Stomach (tissue), 9 donors: ENCODE results near the gene ZFPM1. TPM values are rescaled to one million over a fixed set of nuclear protein-coding genes. Genes with fewer than 3 reads are reported as not detected.

Source experiments
- DNase-seq, 2 donors: peaks; one replicate each; pipeline versions ENCODE4 v3.0.0 to v3.0.0-alpha.2; 2013 to 2019
- H3K27ac ChIP-seq, 5 donors: fragments of 200-600 bp in 4 of 5; sonication (generic) in 4 of 5; one replicate each; pipeline ENCODE4 v1.5.1; 2013 to 2019; ENCODE audit warnings: mild to moderate bottlenecking in 1 of 5, moderate library complexity in 1 of 5
- H3K27me3 ChIP-seq, 3 donors: fragments of 200-600 bp; sonication (generic); one replicate each; pipeline ENCODE4 v1.5.1; 2017 to 2019; ENCODE audit warnings: mixed run types in 1 of 3
- H3K36me3 ChIP-seq, 4 donors: fragments of 200-600 bp; sonication (generic); 1 replicate in 3 of 4; 2 replicates in 1 of 4; pipeline ENCODE4 v1.5.1; 2016 to 2019
- H3K4me1 ChIP-seq, 4 donors: fragments of 200-600 bp; sonication (generic); one replicate each; pipeline ENCODE4 v1.5.1; 2016 to 2019
- H3K4me3 ChIP-seq, 4 donors: fragments of 200-600 bp; sonication (generic) in 3 of 4; one replicate each; pipeline ENCODE4 v1.5.1; 2016 to 2019; ENCODE audit warnings: mild to moderate bottlenecking in 1 of 4
- H3K9me3 ChIP-seq, 4 donors: fragments of 200-600 bp; sonication (generic); one replicate each; pipeline ENCODE4 v1.5.1; 2016 to 2019
- EP300 ChIP-seq: sonication (generic); formaldehyde crosslinking; IDR thresholded peaks from one replicate; pipeline ENCODE4 v1.6.1; 2017; ENCODE audit warnings: antibody characterized with exemption
- POLR2A ChIP-seq, 4 donors: fragments of 450-650 bp; IDR thresholded peaks; one replicate each; pipeline ENCODE4 v1.6.1; 2016; ENCODE audit warnings: antibody characterized with exemption in 4 of 4, control low read depth in 2 of 4, mild to moderate bottlenecking in 1 of 4, moderate library complexity in 1 of 4
- POLR2AphosphoS5 ChIP-seq, 3 donors: sonication (generic); formaldehyde crosslinking; IDR thresholded peaks; one replicate each; pipeline ENCODE4 v1.6.1; 2016; ENCODE audit warnings: antibody characterized with exemption in 3 of 3
- WGBS, 5 donors: extraction: QIAGEN DNeasy Blood & Tissue Kit in 3 of 5; methylation state at CpG; one replicate each; pipeline versions ENCODE4 v1.1.5 to v1.1.7; 2013 to 2018; 5-methylcytosine and 5-hydroxymethylcytosine counted together
- intact Hi-C: fragments of 100-400 bp; cut with DNase I; formaldehyde crosslinking; loops from one replicate; pipeline ENCODE4 v1.15.1; 2023; ENCODE audit warnings: low total_unique reads
- polyA plus RNA-seq, 3 donors: library from polyadenylated mRNA; stranded (reverse); fragments of 200-250 nt; gene quantifications; one replicate each; pipeline ENCODE4 v1.2.3, GENCODE V29; 2013
- total RNA-seq, 5 donors: library from RNA; depleted of rRNA; stranded (reverse); fragments of >200 nt; gene quantifications; one replicate each; pipeline versions ENCODE4 v1.1.0 to v1.2.3, GENCODE V29; 2014 to 2016
- TF ChIP-seq, protein P1 (sequence below), 7 experiments: fragments of 450-650 bp in 4 of 7; fragments of 200-600 bp in 3 of 7; sonication (generic) in 3 of 7; IDR thresholded peaks; one replicate each; pipeline ENCODE4 v1.5.1; 2016 to 2019; ENCODE audit warnings: antibody characterized with exemption in 7 of 7, control low read depth in 2 of 7, mild to moderate bottlenecking in 1 of 7
- donor health status: healthy with polysubstance abuse.
- donor health status: Bipolar disorder and iron deficiency.
- donor health status: healthy.

Gene ZFPM1
- total and polyA plus RNA-seq, 8 donors, result 3.9 to 85.7 (median 12.9) TPM

- TF ChIP-seq POLR2AphosphoS5 (IDR thresholded peaks at IDR 0.05) (no peak), POLR2A (IDR thresholded peaks at IDR 0.05) (no peak)
- TF ChIP-seq, protein P1, sequence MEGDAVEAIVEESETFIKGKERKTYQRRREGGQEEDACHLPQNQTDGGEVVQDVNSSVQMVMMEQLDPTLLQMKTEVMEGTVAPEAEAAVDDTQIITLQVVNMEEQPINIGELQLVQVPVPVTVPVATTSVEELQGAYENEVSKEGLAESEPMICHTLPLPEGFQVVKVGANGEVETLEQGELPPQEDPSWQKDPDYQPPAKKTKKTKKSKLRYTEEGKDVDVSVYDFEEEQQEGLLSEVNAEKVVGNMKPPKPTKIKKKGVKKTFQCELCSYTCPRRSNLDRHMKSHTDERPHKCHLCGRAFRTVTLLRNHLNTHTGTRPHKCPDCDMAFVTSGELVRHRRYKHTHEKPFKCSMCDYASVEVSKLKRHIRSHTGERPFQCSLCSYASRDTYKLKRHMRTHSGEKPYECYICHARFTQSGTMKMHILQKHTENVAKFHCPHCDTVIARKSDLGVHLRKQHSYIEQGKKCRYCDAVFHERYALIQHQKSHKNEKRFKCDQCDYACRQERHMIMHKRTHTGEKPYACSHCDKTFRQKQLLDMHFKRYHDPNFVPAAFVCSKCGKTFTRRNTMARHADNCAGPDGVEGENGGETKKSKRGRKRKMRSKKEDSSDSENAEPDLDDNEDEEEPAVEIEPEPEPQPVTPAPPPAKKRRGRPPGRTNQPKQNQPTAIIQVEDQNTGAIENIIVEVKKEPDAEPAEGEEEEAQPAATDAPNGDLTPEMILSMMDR (IDR thresholded peaks at IDR 0.05), result no peak
- 46 to 60% (median 49%) methylated on average over 5 of the region's 5 CpGs for WGBS, 5 donors
- DNase-seq, result peak in 1 of 2 donors; percentile 73
Measured at GRCh38 chr16:88449267-88449561, 3.9 kb upstream of the ZFPM1 start.

GRCh38 chr16:88451586-88452481 is 1.2 kb upstream of the ZFPM1 start:
- Histone ChIP-seq H3K36me3 (no peaks in the 10 kb centered on the region), H3K27me3 (peaks cover 0 to 43% (median 5%) of the 10 kb centered on the region in 3 donors), H3K4me3 (peak overlapping the region; percentile 55 to 73 (median 64)), H3K27ac (peak overlapping the region in 4 of 5 donors; percentile 79 to 86 (median 85)), H3K4me1 (peaks cover 35 to 59% (median 50%) of the 10 kb centered on the region in 4 donors), H3K9me3 (no peaks in the 10 kb centered on the region)
- peak in 1 of 2 donors; percentile 59 for DNase-seq
- TF ChIP-seq, protein P1 (IDR thresholded peaks at IDR 0.05), result no peak
- TF ChIP-seq POLR2A (IDR thresholded peaks at IDR 0.05) (no peak), POLR2AphosphoS5 (IDR thresholded peaks at IDR 0.05) (no peak), EP300 (no peak)
- intact Hi-C loops, result no loop called here
- 50 to 65% (median 61%) methylated on average over 17 to 30 of the region's 30 CpGs for WGBS, 5 donors

More at GRCh38 chr16:88449267-88449561, 3.9 kb upstream of the ZFPM1 start:
- Histone ChIP-seq H3K9me3 (no peaks in the 10 kb centered on the region), H3K36me3 (no peaks in the 10 kb centered on the region), H3K4me3 (no peak overlapping the region), H3K4me1 (peaks cover 12 to 33% (median 24%) of the 10 kb centered on the region in 4 donors), H3K27ac (no peak overlapping the region), H3K27me3 (peaks cover 0 to 26% (median 0%) of the 10 kb centered on the region in 3 donors)
- intact Hi-C loops, result loop anchor here (10.0 kb wide), 1 partner anchor 76 kb away; no protein-coding TSS in a partner anchor

GRCh38 chr16:88452482-88453216 is 431 bp upstream of the ZFPM1 start:
- Histone ChIP-seq H3K36me3 (no peaks in the 10 kb centered on the region), H3K4me1 (peaks cover 37 to 67% (median 55%) of the 10 kb centered on the region in 4 donors), H3K4me3 (peak overlapping the region; percentile 55 to 73 (median 64)), H3K27me3 (peaks cover 0 to 46% (median 5%) of the 10 kb centered on the region in 3 donors), H3K9me3 (no peaks in the 10 kb centered on the region), H3K27ac (peak overlapping the region; percentile 60 to 86 (median 85))
- intact Hi-C loops, result no loop called here
- DNase-seq, result peak; percentile 99
- TF ChIP-seq POLR2AphosphoS5 (IDR thresholded peaks at IDR 0.05) (peak in 1 of 3 donors; percentile 18), POLR2A (IDR thresholded peaks at IDR 0.05) (no peak), EP300 (no peak)
- TF ChIP-seq, protein P1 (IDR thresholded peaks at IDR 0.05), result no peak
- 4 to 5% (median 5%) methylated on average over 40 to 72 of the region's 72 CpGs; no CpG with 5 or more reads in 1 of the 5 donors for WGBS, 5 donors
